ENCODE measurements around the gene SERINC4. TPM values are rescaled to one million over a fixed set of nuclear protein-coding genes. Genes with fewer than 3 reads are reported as not detected.

The SERINC4 gene
- polyA plus RNA-seq, 1 donor (not counting 4 experiments of a cell fraction or from before 2014, with no cell fraction given): 0.05 TPM

GRCh38 chr15:43776718-43777266 lies 23.2 kb downstream of the SERINC4 start, which contains the start of gene ELL3:
TSS of gene ELL3 (minus strand) at chr15:43776966. CDS start at chr15:43776901, 65 bp downstream.
- H3K36me3 ChIP-seq (ENCODE audit: control insufficient read depth in 2 of 2, extremely low read depth in 1 of 2, insufficient read depth in 2 of 2, low read length in 2 of 2): peaks cover 7 to 17% of the 10 kb centered on the region in 2 experiments
- H3K4me2 ChIP-seq (ENCODE audit: control insufficient read depth, extremely low read depth, insufficient read depth, low read depth, low read length): peak within 1 kb of the TSS; percentile 97
- dilution Hi-C loops (cut with MboI; ENCODE audit: extremely low pct_ligation_motif_present, low sequenced_read_pairs): no loop called here
- H3K4me1 ChIP-seq (ENCODE audit: control insufficient read depth, extremely low read depth, insufficient read depth, low read length): peaks cover 15% of the 10 kb centered on the region
- TF ChIP-seq EZH2 (IDR thresholded peaks at IDR 0.05; ENCODE audit: low read length): no peak
- TF ChIP-seq, protein P1, sequence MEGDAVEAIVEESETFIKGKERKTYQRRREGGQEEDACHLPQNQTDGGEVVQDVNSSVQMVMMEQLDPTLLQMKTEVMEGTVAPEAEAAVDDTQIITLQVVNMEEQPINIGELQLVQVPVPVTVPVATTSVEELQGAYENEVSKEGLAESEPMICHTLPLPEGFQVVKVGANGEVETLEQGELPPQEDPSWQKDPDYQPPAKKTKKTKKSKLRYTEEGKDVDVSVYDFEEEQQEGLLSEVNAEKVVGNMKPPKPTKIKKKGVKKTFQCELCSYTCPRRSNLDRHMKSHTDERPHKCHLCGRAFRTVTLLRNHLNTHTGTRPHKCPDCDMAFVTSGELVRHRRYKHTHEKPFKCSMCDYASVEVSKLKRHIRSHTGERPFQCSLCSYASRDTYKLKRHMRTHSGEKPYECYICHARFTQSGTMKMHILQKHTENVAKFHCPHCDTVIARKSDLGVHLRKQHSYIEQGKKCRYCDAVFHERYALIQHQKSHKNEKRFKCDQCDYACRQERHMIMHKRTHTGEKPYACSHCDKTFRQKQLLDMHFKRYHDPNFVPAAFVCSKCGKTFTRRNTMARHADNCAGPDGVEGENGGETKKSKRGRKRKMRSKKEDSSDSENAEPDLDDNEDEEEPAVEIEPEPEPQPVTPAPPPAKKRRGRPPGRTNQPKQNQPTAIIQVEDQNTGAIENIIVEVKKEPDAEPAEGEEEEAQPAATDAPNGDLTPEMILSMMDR (optimal IDR thresholded peaks at IDR 0.05 in 1 of 3, IDR thresholded peaks at IDR 0.05 in 1 of 3, conservative IDR thresholded peaks at IDR 0.05 in 1 of 3; ENCODE audit: extremely low read depth in 1 of 3, insufficient read depth in 2 of 3, low read length in 3 of 3): peak in 1 of 3 experiments; percentile 1
- FAIRE-seq (no peak), DNase-seq (ENCODE audit: low read depth, low spot score) (no peak)
- no peaks in the 10 kb centered on the region for H3K27me3 ChIP-seq (ENCODE audit: control insufficient read depth, extremely low read depth, insufficient read depth, low read length)
- no peaks in the 10 kb centered on the region for H3K79me2 ChIP-seq (ENCODE audit: control insufficient read depth, insufficient read depth, low read length)
- H3K27ac ChIP-seq (ENCODE audit: control insufficient read depth, insufficient read depth, low read length): peak within 1 kb of the TSS; percentile 74
- peak within 1 kb of the TSS; percentile 98 for H2AFZ ChIP-seq (ENCODE audit: control insufficient read depth, low read length)
- peak within 1 kb of the TSS; percentile 48 to 92 (median 82) for H3K4me3 ChIP-seq (ENCODE audit: control insufficient read depth in 2 of 3, extremely low read depth in 1 of 3, insufficient read depth in 2 of 3, low read depth in 1 of 3, low read length in 3 of 3)
- no peaks in the 10 kb centered on the region for H3K9me1 ChIP-seq (ENCODE audit: control insufficient read depth, extremely low read depth, insufficient read depth, low read length)
- H3K9me3 ChIP-seq (ENCODE audit: control insufficient read depth, low read depth, low read length): no peaks in the 10 kb centered on the region
- H3K9ac ChIP-seq (ENCODE audit: control insufficient read depth, extremely low read depth, insufficient read depth, low read length): peak within 1 kb of the TSS; percentile 87
- no peaks in the 10 kb centered on the region for H4K20me1 ChIP-seq (ENCODE audit: control insufficient read depth, extremely low read depth, insufficient read depth, low read length)

DNA sequence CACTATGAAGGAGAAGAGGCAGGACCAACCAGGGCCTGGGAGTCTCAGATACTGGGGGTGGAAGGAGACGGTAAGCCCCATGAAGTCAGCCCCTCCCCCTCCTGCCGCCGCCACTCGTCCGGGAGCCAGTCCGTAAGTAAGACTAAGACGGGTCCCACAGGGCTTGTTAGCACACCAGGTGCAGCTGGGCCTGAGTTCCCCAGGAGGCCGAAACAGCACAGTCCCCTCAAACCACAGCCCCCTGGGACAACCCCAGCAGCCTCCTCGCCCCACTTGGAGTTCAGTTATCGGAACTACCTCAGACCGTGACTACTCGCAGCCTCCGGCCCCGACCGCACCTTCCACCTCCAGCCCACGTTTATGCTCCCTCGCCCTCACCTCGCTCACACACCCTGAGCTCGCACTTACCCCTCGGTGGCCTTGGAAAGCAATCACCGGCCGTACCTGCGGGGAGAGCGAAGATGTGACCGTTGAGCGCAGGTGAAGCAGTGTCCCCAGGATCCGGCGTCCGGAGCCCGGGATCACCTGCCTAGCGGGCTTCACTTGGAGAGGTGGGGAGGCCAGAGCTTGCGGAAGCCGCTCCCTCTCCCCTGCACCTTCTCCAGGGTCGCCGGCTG lies 23.8 kb downstream of the SERINC4 start:
- H3K9ac ChIP-seq (ENCODE audit: control insufficient read depth, extremely low read depth, insufficient read depth, low read length): peak overlapping the region; percentile 87
- H2AFZ ChIP-seq (ENCODE audit: control insufficient read depth, low read length): peak overlapping the region; percentile 88
- FAIRE-seq: no peak
- H3K79me2 ChIP-seq (ENCODE audit: control insufficient read depth, insufficient read depth, low read length): no peaks in the 10 kb centered on the region
- dilution Hi-C loops (cut with MboI; ENCODE audit: extremely low pct_ligation_motif_present, low sequenced_read_pairs): no loop called here
- H3K27me3 ChIP-seq (ENCODE audit: control insufficient read depth, extremely low read depth, insufficient read depth, low read length): no peaks in the 10 kb centered on the region
- no peaks in the 10 kb centered on the region for H4K20me1 ChIP-seq (ENCODE audit: control insufficient read depth, extremely low read depth, insufficient read depth, low read length)
- peak overlapping the region; percentile 48 to 92 (median 82) for H3K4me3 ChIP-seq (ENCODE audit: control insufficient read depth in 2 of 3, extremely low read depth in 1 of 3, insufficient read depth in 2 of 3, low read depth in 1 of 3, low read length in 3 of 3)
- peaks cover 9 to 22% of the 10 kb centered on the region in 2 experiments for H3K36me3 ChIP-seq (ENCODE audit: control insufficient read depth in 2 of 2, extremely low read depth in 1 of 2, insufficient read depth in 2 of 2, low read length in 2 of 2)
- peak overlapping the region; percentile 55 for H3K27ac ChIP-seq (ENCODE audit: control insufficient read depth, insufficient read depth, low read length)
- H3K4me1 ChIP-seq (ENCODE audit: control insufficient read depth, extremely low read depth, insufficient read depth, low read length): peaks cover 20% of the 10 kb centered on the region
- H3K4me2 ChIP-seq (ENCODE audit: control insufficient read depth, extremely low read depth, insufficient read depth, low read depth, low read length): peak overlapping the region; percentile 97
- no peak for DNase-seq (ENCODE audit: low read depth, low spot score)
- no peaks in the 10 kb centered on the region for H3K9me1 ChIP-seq (ENCODE audit: control insufficient read depth, extremely low read depth, insufficient read depth, low read length)
- no peak for TF ChIP-seq EZH2 (IDR thresholded peaks at IDR 0.05; ENCODE audit: low read length)
- TF ChIP-seq, protein P1 (optimal IDR thresholded peaks at IDR 0.05 in 1 of 3, IDR thresholded peaks at IDR 0.05 in 1 of 3, conservative IDR thresholded peaks at IDR 0.05 in 1 of 3; ENCODE audit: extremely low read depth in 1 of 3, insufficient read depth in 2 of 3, low read length in 3 of 3): no peak
- no peaks in the 10 kb centered on the region for H3K9me3 ChIP-seq (ENCODE audit: control insufficient read depth, low read depth, low read length)

All from keratinocyte (primary cell).